Measurements from ENCODE around the gene SCUBE3.
A peak's percentile ranks its signal among the peaks of the same experiment; 100 is the strongest.

DNA sequence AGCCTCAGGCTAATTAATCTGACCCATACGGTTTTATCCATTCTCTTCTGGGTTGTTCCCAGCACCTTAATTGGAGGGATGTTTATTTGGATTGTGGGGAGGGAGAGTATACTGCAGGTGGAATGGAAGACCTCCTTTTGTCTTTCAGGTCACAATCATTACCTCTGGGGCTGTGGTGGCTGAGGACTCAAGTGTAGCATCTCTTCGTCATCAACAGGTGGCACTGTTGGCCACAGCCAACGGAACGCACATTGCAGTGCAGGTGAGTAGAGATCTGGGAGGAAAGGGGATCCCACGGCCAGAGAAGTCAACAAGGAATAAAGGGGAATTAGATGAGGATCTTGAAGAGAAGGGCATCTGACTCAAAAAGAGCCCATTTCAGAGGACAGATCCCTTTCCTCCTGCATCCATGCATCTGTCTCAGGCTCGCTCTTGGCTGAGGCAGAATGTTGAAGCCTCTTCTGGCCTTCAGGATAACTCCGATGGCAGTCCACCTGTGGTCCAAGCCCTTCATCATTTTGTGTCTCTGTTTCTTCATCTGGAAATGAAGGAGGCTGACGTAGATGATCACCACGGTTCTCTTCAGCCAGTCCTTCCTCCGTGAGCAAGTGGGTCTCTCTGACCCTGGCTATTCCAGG is 80.7 kb downstream of the SCUBE3 start:
- TF ChIP-seq, protein P1, sequence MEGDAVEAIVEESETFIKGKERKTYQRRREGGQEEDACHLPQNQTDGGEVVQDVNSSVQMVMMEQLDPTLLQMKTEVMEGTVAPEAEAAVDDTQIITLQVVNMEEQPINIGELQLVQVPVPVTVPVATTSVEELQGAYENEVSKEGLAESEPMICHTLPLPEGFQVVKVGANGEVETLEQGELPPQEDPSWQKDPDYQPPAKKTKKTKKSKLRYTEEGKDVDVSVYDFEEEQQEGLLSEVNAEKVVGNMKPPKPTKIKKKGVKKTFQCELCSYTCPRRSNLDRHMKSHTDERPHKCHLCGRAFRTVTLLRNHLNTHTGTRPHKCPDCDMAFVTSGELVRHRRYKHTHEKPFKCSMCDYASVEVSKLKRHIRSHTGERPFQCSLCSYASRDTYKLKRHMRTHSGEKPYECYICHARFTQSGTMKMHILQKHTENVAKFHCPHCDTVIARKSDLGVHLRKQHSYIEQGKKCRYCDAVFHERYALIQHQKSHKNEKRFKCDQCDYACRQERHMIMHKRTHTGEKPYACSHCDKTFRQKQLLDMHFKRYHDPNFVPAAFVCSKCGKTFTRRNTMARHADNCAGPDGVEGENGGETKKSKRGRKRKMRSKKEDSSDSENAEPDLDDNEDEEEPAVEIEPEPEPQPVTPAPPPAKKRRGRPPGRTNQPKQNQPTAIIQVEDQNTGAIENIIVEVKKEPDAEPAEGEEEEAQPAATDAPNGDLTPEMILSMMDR (IDR thresholded peaks at IDR 0.05), result peak; percentile 28 to 79 (median 64)
- no peak for TF ChIP-seq POLR2A (IDR thresholded peaks at IDR 0.05)
